NOMO-1 (cell line): ENCODE measurements around the gene BTBD10.

Source experiments
- DNase-seq, 2 experiments: peaks; one replicate each; lab custom pipeline; 2025; ENCODE audit not compliant: unreplicated experiment in 2 of 2; lab: John Stamatoyannopoulos, UW

Gene BTBD10

GRCh38 chr11:13462901-13463778, at the start of gene BTBD10:
BTBD10 (minus strand) TSS chr11:13463222; CDS start chr11:13445124, 18,098 bp downstream.
- peak; percentile 83 to 88 for DNase-seq

GRCh38 chr11:13503393-13503792, 40.4 kb upstream of the BTBD10 start:
- no peak for DNase-seq

DNA sequence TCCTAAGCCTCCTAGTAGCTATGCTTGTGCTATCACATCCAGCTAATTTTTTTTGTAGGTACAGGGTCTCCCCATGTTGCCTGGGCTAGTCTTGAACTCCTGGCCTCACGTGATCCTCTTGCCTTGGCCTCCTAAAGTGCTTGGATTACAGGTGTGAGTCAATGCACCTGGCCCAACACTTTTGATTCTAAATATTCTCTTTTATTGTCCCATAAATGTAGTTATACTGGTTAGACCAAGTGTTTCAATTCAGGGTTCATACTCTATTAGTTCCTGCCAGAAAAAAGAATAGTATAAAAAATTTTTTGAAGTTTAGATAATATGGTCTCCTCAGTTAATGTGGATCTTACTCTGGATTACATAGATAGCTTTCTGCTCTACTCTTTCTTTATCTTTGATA, 39.5 kb upstream of the BTBD10 start:
- DNase-seq, result no peak

DNA sequence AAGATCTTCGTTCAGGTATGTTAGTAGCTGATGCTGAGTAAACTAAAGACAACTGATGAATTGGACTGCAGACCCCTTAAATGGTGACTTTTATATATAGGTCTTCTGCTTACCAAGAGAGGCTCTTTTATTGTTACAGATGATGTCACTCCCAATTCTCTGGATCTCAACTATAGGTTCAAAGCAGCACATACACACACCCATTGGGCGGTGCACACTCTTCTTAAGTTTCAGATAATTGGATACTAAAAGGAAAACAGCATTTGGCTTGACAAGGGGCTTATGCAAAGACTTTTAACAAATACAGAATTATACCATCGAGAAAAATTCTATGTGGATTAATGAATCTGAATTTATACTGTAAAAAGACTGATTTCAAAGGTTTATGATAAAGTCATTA, 32.9 kb upstream of the BTBD10 start, which contains the start of gene PTH:
Gene PTH (minus strand): TSS at position 69 of the 400 bp plus-strand sequence. CDS start 3,142 bp downstream, outside the sequence.
- no peak for DNase-seq

- DNase-seq, result no peak
Observed at GRCh38 chr11:13494051-13494450, 31.0 kb upstream of the BTBD10 start.

GRCh38 chr11:13487661-13488030, 24.6 kb upstream of the BTBD10 start:
- peak; percentile 24 to 29 for DNase-seq

- peak; percentile 65 to 73 for DNase-seq
Observed at GRCh38 chr11:13486926-13487660, 24.1 kb upstream of the BTBD10 start.

DNA sequence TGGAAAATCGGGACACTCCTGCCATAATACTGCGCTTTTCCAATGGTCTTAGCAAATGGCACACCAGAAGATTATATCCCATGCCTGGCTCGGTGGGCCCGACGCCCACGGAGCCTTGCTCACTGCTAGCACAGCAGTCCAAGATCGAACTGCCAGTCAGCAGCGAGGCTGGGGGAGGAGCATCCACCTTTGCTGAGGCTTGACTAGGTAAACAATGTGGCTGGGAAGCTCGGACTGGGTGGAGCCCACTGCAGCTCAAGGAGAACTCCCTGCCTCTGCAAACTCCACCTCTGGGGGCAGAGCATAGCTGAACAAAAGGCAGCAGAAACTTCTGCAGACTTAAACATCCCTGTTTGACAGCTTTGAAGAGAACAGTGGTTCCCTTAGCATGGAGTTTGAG, 17.2 kb upstream of the BTBD10 start:
- DNase-seq, result no peak

DNA sequence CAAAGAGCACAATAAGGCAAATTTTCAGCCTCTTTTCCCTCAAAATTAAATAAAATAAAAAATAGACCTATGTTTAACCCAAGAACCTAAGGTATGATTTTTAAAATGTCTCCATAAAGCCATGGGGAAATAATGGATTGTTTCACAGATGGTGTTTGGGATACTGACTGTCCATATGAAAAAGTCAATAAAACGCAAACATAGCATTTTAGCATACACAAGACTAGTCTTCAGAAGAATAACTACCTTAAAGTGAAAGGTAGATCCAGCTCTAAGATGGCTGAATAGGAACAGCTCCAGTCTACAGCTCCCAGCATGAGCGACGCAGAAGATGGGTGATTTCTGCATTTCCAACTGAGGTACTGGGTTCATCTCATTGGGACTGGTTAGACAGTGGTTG, 16.7 kb upstream of the BTBD10 start:
- DNase-seq, result no peak

- DNase-seq, result no peak
Observed at GRCh38 chr11:13475091-13475490, 12.1 kb upstream of the BTBD10 start.

DNA sequence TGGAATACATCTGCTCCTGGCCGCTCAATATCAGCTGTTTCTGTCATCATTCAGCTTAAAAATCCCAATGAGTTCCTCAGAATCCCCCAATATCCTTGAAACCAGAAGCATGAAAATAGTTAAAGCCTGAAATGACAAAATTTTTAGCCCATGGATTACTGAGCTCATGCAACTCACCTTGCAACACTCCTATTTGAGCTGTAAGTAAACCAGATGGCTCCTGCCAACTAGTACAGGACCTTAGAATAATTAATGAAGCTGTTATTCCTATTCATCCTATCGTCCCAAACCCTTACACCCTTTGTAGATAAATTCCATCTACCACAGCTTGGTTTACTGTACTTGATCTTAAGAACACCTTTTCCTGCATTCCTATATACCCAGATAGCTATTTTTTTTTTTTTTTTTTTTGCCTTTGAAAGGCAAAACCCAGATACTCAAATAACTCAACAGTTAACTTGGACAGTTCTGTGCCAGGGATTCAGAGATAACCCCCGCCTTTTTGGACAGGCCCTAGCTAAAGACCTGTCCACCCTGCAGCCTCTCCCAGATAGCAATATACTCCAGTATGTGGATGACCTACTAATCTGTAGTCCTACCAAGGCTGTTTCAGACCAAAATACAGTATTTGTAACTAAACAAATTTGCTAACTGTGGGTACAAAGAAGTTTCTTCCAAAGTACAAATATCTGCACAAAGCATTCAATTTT, 10.1 kb upstream of the BTBD10 start:
- no peak for DNase-seq

DNA sequence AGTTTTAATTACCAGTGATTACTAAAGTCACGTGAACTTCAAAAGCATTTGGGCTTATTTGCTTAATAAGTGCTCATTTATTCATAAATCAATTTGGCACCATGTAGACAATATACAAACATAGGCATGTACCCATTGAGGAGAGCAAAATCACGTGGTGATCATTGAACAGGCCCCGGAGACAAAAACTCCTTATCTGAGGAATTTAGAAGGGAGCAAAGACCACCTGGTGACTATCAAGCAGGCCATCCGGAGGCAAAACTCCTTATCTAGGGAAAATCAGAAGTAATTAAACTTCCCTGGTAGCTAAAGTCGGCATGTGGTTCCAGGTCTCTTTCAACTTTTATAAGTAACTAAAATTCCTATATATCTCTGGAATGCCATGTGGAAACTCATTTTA, 5.7 kb upstream of the BTBD10 start:
- DNase-seq, result no peak

DNA sequence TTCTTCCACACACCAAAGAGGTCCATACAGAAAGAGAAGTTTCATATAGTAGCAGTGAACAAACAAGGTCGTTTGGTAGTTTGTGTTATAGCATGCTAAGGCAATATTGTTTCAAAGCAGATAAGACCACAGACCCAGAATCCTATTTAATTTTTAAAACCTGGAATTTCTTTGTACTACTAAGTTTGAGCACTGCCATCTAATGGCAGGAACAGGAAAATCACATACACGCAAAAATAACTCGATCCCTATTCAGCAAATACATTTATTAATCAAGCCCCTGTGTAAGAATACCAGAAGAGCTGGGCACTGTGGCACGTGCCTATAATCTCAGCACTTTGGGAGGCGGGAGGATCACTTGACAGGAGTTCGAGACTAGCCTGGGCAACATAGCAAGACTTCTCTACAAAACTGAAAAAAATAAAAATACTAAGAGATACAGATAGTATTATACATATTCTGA, 2.9 kb upstream of the BTBD10 start:
- peak in 1 of 2 experiments; percentile 26 for DNase-seq

GRCh38 chr11:13463779-13464290, 813 bp upstream of the BTBD10 start:
- peak in 1 of 2 experiments; percentile 42 for DNase-seq

GRCh38 chr11:13462311-13462900, 616 bp downstream of the BTBD10 start:
- DNase-seq, result peak; percentile 6 to 33

- no peak for DNase-seq
Observed at GRCh38 chr11:13461291-13461690, 1.7 kb downstream of the BTBD10 start.

GRCh38 chr11:13450832-13451397, 12.1 kb downstream of the BTBD10 start:
- no peak for DNase-seq

- no peak for DNase-seq
Observed at GRCh38 chr11:13449522-13449921, 13.5 kb downstream of the BTBD10 start.

DNA sequence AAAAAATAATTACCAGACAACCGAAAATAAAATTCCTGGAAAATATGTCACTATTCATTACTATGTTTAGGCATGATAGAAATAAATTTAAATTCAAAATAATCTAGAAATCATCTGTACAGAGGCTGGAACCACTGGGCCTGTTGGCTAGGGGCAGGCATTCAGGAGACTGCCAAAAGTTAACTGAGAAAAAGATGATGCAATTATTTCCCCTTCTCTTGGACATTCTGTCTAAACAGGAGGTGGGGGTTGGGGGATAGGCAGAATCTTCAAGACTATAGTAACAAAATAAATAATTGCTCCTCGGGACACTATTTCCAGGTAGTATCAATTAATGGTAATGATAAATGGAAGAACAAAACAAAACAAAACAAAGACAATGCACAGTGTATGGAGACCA, 14.1 kb downstream of the BTBD10 start:
- peak; percentile 47 to 55 for DNase-seq

GRCh38 chr11:13446444-13446843, 16.6 kb downstream of the BTBD10 start:
- no peak for DNase-seq
